Measurements from ENCODE around the gene PIP5K1C. TPM values are rescaled to one million over a fixed set of nuclear protein-coding genes. Genes with fewer than 3 reads are reported as not detected.

PIP5K1C gene
- total RNA-seq, 1 experiment from 2014 or later, result 34.0 TPM

GRCh38 chr19:3692141-3693024 is 7.9 kb downstream of the PIP5K1C start:
- DNase-seq (ENCODE audit: low spot score) (peak; percentile 66), ATAC-seq (peak; percentile 51)
- Mint-ChIP-seq H3K4me1 (peaks cover 4% of the 10 kb centered on the region), H3K4me3 (no peak overlapping the region), H3K27me3 (ENCODE audit: low read depth) (no peaks in the 10 kb centered on the region), H3K9me3 (no peaks in the 10 kb centered on the region), H3K27ac (no peak overlapping the region), H3K36me3 (peaks cover 5% of the 10 kb centered on the region; the same call in 1 of the 2 replicates)
- TF ChIP-seq HMGA2 (CRISPR knock-in tag; IDR thresholded peaks at IDR 0.05) (no peak), ZMAT4 (CRISPR knock-in tag; IDR thresholded peaks at IDR 0.05) (no peak), CREM (CRISPR knock-in tag; IDR thresholded peaks at IDR 0.05) (no peak), IRF1 (CRISPR knock-in tag; IDR thresholded peaks at IDR 0.05) (no peak), ZBTB21 (CRISPR knock-in tag; IDR thresholded peaks at IDR 0.05; ENCODE audit: borderline replicate concordance) (no peak), E2F4 (CRISPR knock-in tag; IDR thresholded peaks at IDR 0.05; ENCODE audit: borderline replicate concordance, low read depth) (no peak), MLX (CRISPR knock-in tag; IDR thresholded peaks at IDR 0.05) (no peak), RELA (CRISPR knock-in tag; IDR thresholded peaks at IDR 0.05; ENCODE audit: borderline replicate concordance) (no peak), ZNF232 (CRISPR knock-in tag; IDR thresholded peaks at IDR 0.05) (no peak), FOXJ3 (CRISPR knock-in tag; IDR thresholded peaks at IDR 0.05; ENCODE audit: borderline replicate concordance) (no peak), JAZF1 (CRISPR knock-in tag; IDR thresholded peaks at IDR 0.05) (no peak), ZBTB43 (CRISPR knock-in tag; IDR thresholded peaks at IDR 0.05) (no peak), NR1H2 (CRISPR knock-in tag; IDR thresholded peaks at IDR 0.05) (no peak), CTCF (IDR thresholded peaks at IDR 0.05) (peak; percentile 57), CREB1 (CRISPR knock-in tag; IDR thresholded peaks at IDR 0.05) (no peak), GTF2I (CRISPR knock-in tag; conservative IDR thresholded peaks at IDR 0.05) (peak; percentile 88), ZNF121 (CRISPR knock-in tag; IDR thresholded peaks at IDR 0.05) (peak; percentile 76)
- CTCF ChIA-PET, result interaction anchor here (0.7 to 6.6 kb wide), 30 partner anchors 9 to 318 kb away, joined by 3 to 45 read pairs (median 4); partner anchors contain the start of genes GIPC3, HMG20B, MRPL54 and TJP3
- POLR2A ChIA-PET, result no interaction called here

- ChIA-PET POLR2A (no interaction called here), CTCF (interaction anchor here (0.7 to 6.6 kb wide), 21 partner anchors 8 to 318 kb away, joined by 3 to 45 read pairs (median 5); partner anchors contain the start of genes GIPC3, HMG20B, MRPL54 and TJP3)
- Mint-ChIP-seq H3K4me1 (peaks cover 10% of the 10 kb centered on the region), H3K9me3 (no peaks in the 10 kb centered on the region), H3K4me3 (no peak overlapping the region), H3K27me3 (ENCODE audit: low read depth) (no peaks in the 10 kb centered on the region), H3K36me3 (peaks cover 5% of the 10 kb centered on the region; the same call in 1 of the 2 replicates), H3K27ac (peak overlapping the region; percentile 83; the same call in 1 of the 2 replicates)
- ATAC-seq (no peak), DNase-seq (ENCODE audit: low spot score) (no peak)
- TF ChIP-seq ZNF219 (CRISPR knock-in tag; IDR thresholded peaks at IDR 0.05; ENCODE audit: borderline replicate concordance), result no peak
- no peak for TF ChIP-seq RELA (CRISPR knock-in tag; IDR thresholded peaks at IDR 0.05; ENCODE audit: borderline replicate concordance)
- no peak for TF ChIP-seq ZNF416 (CRISPR knock-in tag; IDR thresholded peaks at IDR 0.05)
- TF ChIP-seq RORB (CRISPR knock-in tag; IDR thresholded peaks at IDR 0.05), result no peak
- no peak for TF ChIP-seq OVOL2 (CRISPR knock-in tag; IDR thresholded peaks at IDR 0.05; ENCODE audit: borderline replicate concordance)
- no peak for TF ChIP-seq CREB1 (CRISPR knock-in tag; IDR thresholded peaks at IDR 0.05)
- TF ChIP-seq USF1 (CRISPR knock-in tag; IDR thresholded peaks at IDR 0.05), result no peak
- TF ChIP-seq CTCF (IDR thresholded peaks at IDR 0.05), result no peak
These were observed 8.5 kb downstream of the PIP5K1C start for GRCh38 chr19:3691726-3692125.
